Ascending aorta (tissue), 2 donors: ENCODE results near the gene SDHB. TPM values are rescaled to one million over a fixed set of nuclear protein-coding genes. Genes with fewer than 3 reads are reported as not detected.
A peak's percentile ranks its signal among the peaks of the same experiment; 100 is the strongest.

Experiments
- DNase-seq, 2 donors: peaks; one replicate each; pipeline ENCODE4 v3.0.0-alpha.2; 2019; ENCODE audit warnings: low spot score in 2 of 2
- H3K27ac ChIP-seq, 2 donors: fragments of 200-600 bp; sonication (generic); one replicate each; pipeline ENCODE4 v1.5.1; 2016 to 2017; ENCODE audit warnings: mild to moderate bottlenecking in 1 of 2
- H3K27me3 ChIP-seq: fragments of 200-600 bp; sonication (generic); one replicate; pipeline ENCODE4 v1.5.1; 2017
- H3K36me3 ChIP-seq, 2 donors: fragments of 200-600 bp; sonication (generic); one replicate each; pipeline ENCODE4 v1.5.1; 2016
- H3K4me1 ChIP-seq, 2 donors: fragments of 200-600 bp; sonication (generic); one replicate each; pipeline ENCODE4 v1.5.1; 2016 to 2017; ENCODE audit warnings: mild to moderate bottlenecking in 1 of 2
- H3K4me3 ChIP-seq, 2 donors: fragments of 200-600 bp; sonication (generic); one replicate each; pipeline ENCODE4 v1.5.1; 2016 to 2017; ENCODE audit warnings: mild to moderate bottlenecking in 1 of 2
- H3K9me3 ChIP-seq, 2 donors: fragments of 200-600 bp; sonication (generic); one replicate each; pipeline ENCODE4 v1.5.1; 2016
- CTCF ChIP-seq, 3 experiments: fragments of 200-600 bp in 2 of 3; fragments of 450-650 bp in 1 of 3; sonication (generic) in 2 of 3; IDR thresholded peaks; one replicate each; pipeline ENCODE4 v1.5.1; 2016 to 2019; ENCODE audit warnings: antibody characterized with exemption in 3 of 3, mild to moderate bottlenecking in 1 of 3, moderate library complexity in 1 of 3
- intact Hi-C: fragments of 100-400 bp; cut with DNase I; formaldehyde crosslinking; loops from one replicate; pipeline ENCODE4 v1.15.1; 2023
- total RNA-seq: library from RNA; depleted of rRNA; stranded (reverse); fragments of >200 nt; gene quantifications from one replicate; pipeline ENCODE4 v1.1.0, GENCODE V29; 2016

The SDHB gene
- total RNA-seq, 1 donor from 2014 or later: 112 TPM

- no peak overlapping the region for H3K4me3 ChIP-seq
- no peak for DNase-seq
- H3K9me3 ChIP-seq: no peaks in the 10 kb centered on the region
- no peaks in the 10 kb centered on the region for H3K27me3 ChIP-seq
- H3K4me1 ChIP-seq: no peaks in the 10 kb centered on the region
- no peak for TF ChIP-seq CTCF (IDR thresholded peaks at IDR 0.05)
- H3K36me3 ChIP-seq: peaks cover 44 to 69% of the 10 kb centered on the region in 2 donors
- intact Hi-C loops: no loop called here
- H3K27ac ChIP-seq: no peak overlapping the region
Measured at GRCh38 chr1:16989676-16990391, 64.0 kb downstream of the SDHB start.

GRCh38 chr1:16988210-16988609 is 65.6 kb downstream of the SDHB start:
- Histone ChIP-seq H3K4me1 (peaks cover 0 to 4% of the 10 kb centered on the region in 2 donors), H3K4me3 (no peak overlapping the region), H3K27ac (no peak overlapping the region), H3K9me3 (no peaks in the 10 kb centered on the region), H3K27me3 (no peaks in the 10 kb centered on the region), H3K36me3 (peaks cover 42 to 69% of the 10 kb centered on the region in 2 donors)
- intact Hi-C loops: no loop called here
- no peak for DNase-seq
- no peak for TF ChIP-seq CTCF (IDR thresholded peaks at IDR 0.05)

- H3K36me3 ChIP-seq: peaks cover 42 to 57% of the 10 kb centered on the region in 2 donors
Measured at GRCh38 chr1:16986962-16987361, 66.9 kb downstream of the SDHB start.

GRCh38 chr1:16986560-16986959 is 67.3 kb downstream of the SDHB start:
- Histone ChIP-seq H3K27ac (no peak overlapping the region), H3K4me3 (no peak overlapping the region), H3K36me3 (peaks cover 41 to 53% of the 10 kb centered on the region in 2 donors), H3K27me3 (no peaks in the 10 kb centered on the region), H3K9me3 (no peaks in the 10 kb centered on the region), H3K4me1 (peaks cover 0 to 4% of the 10 kb centered on the region in 2 donors)
- no peak for DNase-seq
- intact Hi-C loops: no loop called here
- no peak for TF ChIP-seq CTCF (IDR thresholded peaks at IDR 0.05)

More at GRCh38 chr1:16986962-16987361, 66.9 kb downstream of the SDHB start:
- Histone ChIP-seq H3K27ac (no peak overlapping the region), H3K4me3 (no peak overlapping the region), H3K27me3 (no peaks in the 10 kb centered on the region), H3K9me3 (no peaks in the 10 kb centered on the region), H3K4me1 (peaks cover 0 to 4% of the 10 kb centered on the region in 2 donors)
- intact Hi-C loops: no loop called here
- peak in 2 of 3 experiments; percentile 15 to 17 for TF ChIP-seq CTCF (IDR thresholded peaks at IDR 0.05)
- no peak for DNase-seq

GRCh38 chr1:16986113-16986512 is 67.7 kb downstream of the SDHB start:
- peaks cover 36 to 49% of the 10 kb centered on the region in 2 donors for H3K36me3 ChIP-seq
- peaks cover 0 to 4% of the 10 kb centered on the region in 2 donors for H3K4me1 ChIP-seq
- intact Hi-C loops: no loop called here
- H3K27me3 ChIP-seq: no peaks in the 10 kb centered on the region
- TF ChIP-seq CTCF (IDR thresholded peaks at IDR 0.05): no peak
- no peak overlapping the region for H3K4me3 ChIP-seq
- H3K27ac ChIP-seq: peak overlapping the region in 1 of 2 donors; percentile 11
- no peak for DNase-seq
- no peaks in the 10 kb centered on the region for H3K9me3 ChIP-seq
